K562 (cell line): ENCODE data around the gene RTL1. TPM values are rescaled to one million over a fixed set of nuclear protein-coding genes. Genes with fewer than 3 reads are reported as not detected.

Source experiments
- ATAC-seq: fragments of 200-7000 bp; cut with Tn5 transposase; 3 replicates; pipeline ENCODE4 v1.9.1; 2020; ENCODE audit warnings: moderate library complexity
- BruUV-seq: library from RNA; stranded (reverse); fragments of 400-500 nt; replicated peaks from 2 replicates; lab custom pipeline; 2021; lab: Mats Ljungman, UMichigan
- CTCF ChIA-PET: fragments of 300-600 bp; formaldehyde crosslinking; extraction: SDS; loops from one replicate; lab custom pipeline; 2021; ENCODE audit warnings: low intra/inter-chr PET ratio; lab: Yijun Ruan, JAX
- POLR2A ChIA-PET: fragments of 300-600, 350-650 bp; sonication (Branson Sonifier 250); formaldehyde crosslinking; extraction: SDS; loops from one replicate; lab custom pipeline; 2021; ENCODE audit warnings: antibody characterized with exemption, inconsistent platforms; lab: Yijun Ruan, JAX
- DNase-seq, 4 experiments: peaks; one replicate each; pipeline versions ENCODE4 v3.0.0 to v3.0.0-alpha.2; 2011 to 2018; ENCODE audit warnings: low spot score in 3 of 4, mixed read lengths in 3 of 4; ENCODE audit errors: extremely low read depth in 1 of 4
- FAIRE-seq: peaks from 2 replicates; lab custom pipeline; 2011; peaks lifted over from hg19 to GRCh38; lab: Jason Lieb, UNC
- H2AFZ ChIP-seq: 2 replicates; pipeline ENCODE4 v1.6.0; 2011; ENCODE audit warnings: low read depth, low read length, control low read depth, inconsistent platforms
- H3K27ac ChIP-seq: fragments of 200-600 bp; 3 replicates; pipeline ENCODE4 v1.8.0; 2011; ENCODE audit warnings: low read depth, mild to moderate bottlenecking, control low read depth, inconsistent platforms, low read length, moderate library complexity, mixed read lengths; ENCODE audit errors: extremely low read depth
- H3K27me3 ChIP-seq, 2 experiments: fragments of 300-600 bp in 1 of 2; 2 replicates in 1 of 2; 3 replicates in 1 of 2; pipeline versions ENCODE4 v1.6.0 to v1.8.0; 2011; ENCODE audit warnings: inconsistent platforms in 2 of 2, low read length in 2 of 2, mild to moderate bottlenecking in 1 of 2, mixed read lengths in 1 of 2, moderate library complexity in 1 of 2; ENCODE audit not compliant: control insufficient read depth in 2 of 2, insufficient read depth in 2 of 2
- H3K36me3 ChIP-seq: fragments of 300-600 bp; 3 replicates; pipeline ENCODE4 v1.8.0; 2011; ENCODE audit warnings: mild to moderate bottlenecking, low read length, inconsistent platforms; ENCODE audit not compliant: control insufficient read depth, insufficient read depth
- H3K4me1 ChIP-seq, 2 experiments: fragments of 200-600 bp in 1 of 2; replicated peaks in 1 of 2; 2 replicates in 1 of 2; 3 replicates in 1 of 2; pipeline versions ENCODE4 v1.5.1 to v1.8.0; 2011; ENCODE audit warnings: inconsistent platforms in 2 of 2, low read length in 2 of 2, mild to moderate bottlenecking in 1 of 2, mixed read lengths in 1 of 2, moderate library complexity in 1 of 2; ENCODE audit not compliant: control insufficient read depth in 2 of 2, insufficient read depth in 2 of 2
- H3K4me2 ChIP-seq: 2 replicates; pipeline ENCODE4 v1.6.1; 2011; ENCODE audit warnings: low read length, control low read depth, inconsistent platforms, mixed read lengths; ENCODE audit not compliant: insufficient read depth
- H3K4me3 ChIP-seq: fragments of 200-600 bp; sonication (generic), shearing (Covaris generic); 2 replicates; pipeline ENCODE4 v1.5.1; 2016; ENCODE audit warnings: control low read depth, inconsistent platforms
- H3K79me2 ChIP-seq: fragments of 200-600 bp; 3 replicates; pipeline ENCODE4 v1.8.0; 2011; ENCODE audit warnings: low read length, inconsistent platforms; ENCODE audit not compliant: control insufficient read depth, insufficient read depth
- H3K9ac ChIP-seq, 2 experiments: 2 replicates each; pipeline versions ENCODE4 v1.6.0 to v1.6.1; 2011; ENCODE audit warnings: low read depth in 2 of 2, low read length in 2 of 2, control low read depth in 1 of 2, inconsistent platforms in 1 of 2, mild to moderate bottlenecking in 1 of 2, mixed read lengths in 1 of 2; ENCODE audit not compliant: insufficient read depth in 1 of 2
- H3K9me1 ChIP-seq: one replicate; pipeline ENCODE4 v1.6.0; 2011; ENCODE audit warnings: inconsistent platforms, mild to moderate bottlenecking, low read length, moderate library complexity; ENCODE audit not compliant: control insufficient read depth, insufficient read depth
- H3K9me3 ChIP-seq: replicated peaks from 2 replicates; pipeline ENCODE4 v1.5.1; 2011; ENCODE audit warnings: low read depth, low read length, inconsistent platforms; ENCODE audit not compliant: control insufficient read depth, insufficient read depth
- H4K20me1 ChIP-seq: replicated peaks from 2 replicates; pipeline ENCODE4 v1.6.1; 2011; ENCODE audit warnings: low read length, inconsistent platforms, mixed read lengths; ENCODE audit not compliant: control insufficient read depth, insufficient read depth
- DACH1 ChIP-seq: fragments of 450-650 bp; IDR thresholded peaks from 2 replicates; pipeline ENCODE4 v1.6.1; 2018; ENCODE audit not compliant: partially characterized antibody
- E2F4 ChIP-seq: sonication (generic); formaldehyde crosslinking; IDR thresholded peaks from 2 replicates; pipeline ENCODE4 v1.8.0; 2022; ENCODE audit warnings: mild to moderate bottlenecking, low read depth, missing genetic modification reagents
- JUN ChIP-seq, 2 experiments: sonication (generic) in 1 of 2; formaldehyde crosslinking in 1 of 2; IDR thresholded peaks; 2 replicates each; pipeline versions ENCODE4 v1.6.1 to v1.8.0; 2012 to 2022; ENCODE audit warnings: borderline replicate concordance in 2 of 2, mild to moderate bottlenecking in 2 of 2, improper control_type of control experiment in 1 of 2, low read depth in 1 of 2, low read length in 1 of 2, missing genetic modification reagents in 1 of 2
- MAZ ChIP-seq, 2 experiments: fragments of 450-650 bp in 1 of 2; sonication (generic) in 1 of 2; formaldehyde crosslinking; IDR thresholded peaks in 1 of 2; conservative IDR thresholded peaks in 1 of 2; 2 replicates each; pipeline versions ENCODE4 v1.4.0 to v1.5.0; 2020; ENCODE audit warnings: mild to moderate bottlenecking in 1 of 2, missing genetic modification reagents in 1 of 2
- MTA3 ChIP-seq: fragments of 450-650 bp; formaldehyde crosslinking; IDR thresholded peaks from 2 replicates; pipeline ENCODE4 v1.6.1; 2017; ENCODE audit warnings: mild to moderate bottlenecking, borderline replicate concordance
- POLR3A ChIP-seq: IDR thresholded peaks from 2 replicates; pipeline ENCODE4 v1.6.1; 2011; ENCODE audit warnings: borderline replicate concordance, mild to moderate bottlenecking, moderate library complexity; ENCODE audit not compliant: insufficient read length, insufficient read depth; ENCODE audit errors: extremely low read depth
- PURB ChIP-seq: sonication (generic); formaldehyde crosslinking; IDR thresholded peaks from 2 replicates; pipeline ENCODE4 v1.9.0; 2021; ENCODE audit warnings: low read depth, mild to moderate bottlenecking, missing genetic modification reagents
- RFX5 ChIP-seq: IDR thresholded peaks from 2 replicates; pipeline ENCODE4 v1.6.1; 2011; ENCODE audit warnings: low read depth, mild to moderate bottlenecking, improper control_type of control experiment, low read length
- SMAD1 ChIP-seq: fragments of 150-350 bp; IDR thresholded peaks from 2 replicates; pipeline ENCODE4 v1.6.1; 2014; ENCODE audit warnings: low read length, low read depth; ENCODE audit not compliant: partially characterized antibody
- SOX6 ChIP-seq: fragments of 450-650 bp; IDR thresholded peaks from 2 replicates; pipeline ENCODE4 v1.6.1; 2014; ENCODE audit warnings: mild to moderate bottlenecking
- TAF15 ChIP-seq: fragments of 200-400 bp; formaldehyde crosslinking; IDR thresholded peaks from 2 replicates; pipeline ENCODE4 v1.6.1; 2017; ENCODE audit warnings: mild to moderate bottlenecking, low read depth, low read length, moderate library complexity
- TEAD2 ChIP-seq: fragments of 450-650 bp; IDR thresholded peaks from 2 replicates; pipeline ENCODE4 v1.6.1; 2016; ENCODE audit warnings: missing genetic modification characterization, control low read depth, missing compliant biosample characterization
- ZBTB1 ChIP-seq: sonication (generic); formaldehyde crosslinking; IDR thresholded peaks from 2 replicates; pipeline ENCODE4 v1.8.1; 2023; ENCODE audit warnings: missing genetic modification reagents, low read depth, mild to moderate bottlenecking, borderline replicate concordance
- ZNF12 ChIP-seq: sonication (generic); formaldehyde crosslinking; IDR thresholded peaks from 2 replicates; pipeline ENCODE4 v1.4.0; 2020; ENCODE audit warnings: mild to moderate bottlenecking, missing genetic modification reagents
- ZNF431 ChIP-seq: sonication (generic); formaldehyde crosslinking; IDR thresholded peaks from 2 replicates; pipeline ENCODE4 v1.8.0; 2022; ENCODE audit warnings: mild to moderate bottlenecking, missing genetic modification reagents
- ZNF668 ChIP-seq: fragments of 250-450 bp; sonication (Bioruptor Pico); IDR thresholded peaks from 2 replicates; pipeline ENCODE4 v1.8.0; 2022; ENCODE audit warnings: mild to moderate bottlenecking, inconsistent platforms
- WGBS: fragments of 100-300 bp; shearing (Covaris generic); methylation state at CpG from one replicate; pipeline ENCODE4 v1.1.6; 2016; ENCODE audit warnings: low coverage, mixed read lengths; ENCODE audit not compliant: insufficient coverage; ENCODE audit errors: missing lambda C conversion rate; 5-methylcytosine and 5-hydroxymethylcytosine counted together
- in situ Hi-C: fragments of 300-500 bp; cut with MboI; formaldehyde crosslinking; loops from 4 replicates; pipeline ENCODE4 v1.15.0; 2018; ENCODE audit warnings: inconsistent platforms, mixed read lengths
- intact Hi-C: fragments of 100-400 bp; cut with micrococcal nuclease; formaldehyde crosslinking; loops from 2 replicates; pipeline ENCODE4 v1.14.2; 2022
- polyA plus RNA-seq, 8 experiments: library from polyadenylated mRNA; depleted of rRNA in 4 of 8; stranded (reverse) in 5 of 8; unstranded in 3 of 8; fragments of >200 nt; fragmentation: Nextera tagmentation in 2 of 8; fragmentation: Illumina TruSeq in 1 of 8; extraction: Ambion mirVana in 2 of 8; extraction: Trizol in 1 of 8; gene quantifications; 2 replicates each; pipeline versions ENCODE4 v1.2.1 to v1.2.3, GENCODE V29; 2011 to 2014; ENCODE audit warnings: inconsistent platforms in 1 of 8, missing spikeins in 1 of 8
- total RNA-seq, 7 experiments: library from RNA; depleted of rRNA in 6 of 7; stranded (reverse); fragments of >200 nt in 6 of 7; fragmentation: Illumina TruSeq in 2 of 7; extraction: Trizol in 2 of 7; gene quantifications; 2 replicates each; pipeline versions ENCODE4 v1.2.1 to v1.2.3, GENCODE V29; 2011 to 2021; ENCODE audit warnings: low replicate concordance in 1 of 7

Gene RTL1
- total and polyA plus RNA-seq, 9 of the 15 experiments (the other 6 are each of a cell fraction or from before 2014, with no cell fraction given), result not detected

- intact Hi-C loops, result loop anchor here (10.0 kb wide), 1 partner anchor 175 kb away; no protein-coding TSS in a partner anchor
These were observed 5.9 kb upstream of the RTL1 start for GRCh38 chr14:100909439-100909838.

More at GRCh38 chr14:100909439-100909838, 5.9 kb upstream of the RTL1 start:
- no peaks in the 10 kb centered on the region for H3K79me2 ChIP-seq
- ChIA-PET CTCF (no interaction called here), POLR2A (no interaction called here)
- H3K4me3 ChIP-seq, result no peak overlapping the region
- peaks cover 0 to 24% of the 10 kb centered on the region in 2 experiments; a peak in 3 of 5 replicates for H3K27me3 ChIP-seq
- H3K9me1 ChIP-seq, result no peaks in the 10 kb centered on the region
- no peaks in the 10 kb centered on the region for H4K20me1 ChIP-seq
- no peak overlapping the region for H3K4me2 ChIP-seq
- no peak overlapping the region for H3K9ac ChIP-seq
- TF ChIP-seq MAZ (CRISPR knock-in tag; conservative IDR thresholded peaks at IDR 0.05 in 1 of 2, IDR thresholded peaks at IDR 0.05 in 1 of 2) (no peak), TEAD2 (tag) (no peak), ZBTB1 (CRISPR knock-in tag) (no peak), ZNF12 (CRISPR knock-in tag) (no peak), ZNF431 (CRISPR knock-in tag) (no peak), TAF15 (no peak), PURB (CRISPR knock-in tag) (no peak), E2F4 (no peak), SOX6 (no peak), ZNF668 (CRISPR knock-in tag) (no peak), SMAD1 (no peak), MTA3 (no peak), POLR3A (no peak), DACH1 (no peak), JUN (IDR thresholded peaks at IDR 0.05; ENCODE audit: borderline replicate concordance, low read depth, low read length) (no peak), JUN (CRISPR knock-in tag; IDR thresholded peaks at IDR 0.05; ENCODE audit: borderline replicate concordance) (no peak), RFX5 (no peak)
- no peak for ATAC-seq
- WGBS, result 20% methylated on average over 6 of the region's 9 CpGs
- in situ Hi-C loops, result loop anchor here (25.0 kb wide), 1 partner anchor 728 kb away; no protein-coding TSS in a partner anchor
- no peak overlapping the region for H3K27ac ChIP-seq
- H3K9me3 ChIP-seq, result no peaks in the 10 kb centered on the region
- no peak overlapping the region for H2AFZ ChIP-seq
- peaks cover 0 to 4% of the 10 kb centered on the region in 2 experiments; a peak in 3 of 5 replicates for H3K4me1 ChIP-seq
- no peaks in the 10 kb centered on the region for H3K36me3 ChIP-seq
- FAIRE-seq, result no peak
- no peak for DNase-seq
- no TSS peak for BruUV-seq
